PC-3 (cell line): Measurements from ENCODE around the gene MRPS34. TPM values are rescaled to one million over a fixed set of nuclear protein-coding genes. Genes with fewer than 3 reads are reported as not detected.

Source experiments
- ATAC-seq: fragments of 200-7000 bp; cut with Tn5 transposase; 2 replicates; pipeline ENCODE4 v1.9.1; 2020; ENCODE audit warnings: mild to moderate bottlenecking, moderate library complexity
- BruUV-seq: library from RNA; stranded (reverse); fragments of 400-500 nt; replicated peaks from 2 replicates; lab custom pipeline; 2021; lab: Mats Ljungman, UMichigan
- CTCF ChIA-PET: fragments of 300-600 bp; sonication (Branson Sonifier 250); formaldehyde crosslinking; loops from one replicate; lab custom pipeline; 2022; ENCODE audit warnings: antibody characterized with exemption; lab: Charles Lee
- POLR2A ChIA-PET: fragments of 300-600 bp; sonication (Branson Sonifier 250); formaldehyde crosslinking; loops from one replicate; lab custom pipeline; 2022; ENCODE audit warnings: antibody characterized with exemption; ENCODE audit not compliant: unreplicated experiment; lab: Charles Lee
- DNase-seq: peaks from one replicate; pipeline ENCODE4 v3.0.0-alpha.2; 2015
- H2AFZ ChIP-seq: fragments of 300-600 bp; sonication (generic); 2 replicates; pipeline ENCODE4 v1.6.0; 2016; ENCODE audit warnings: antibody characterized with exemption, low read length
- H3F3A ChIP-seq: fragments of 300-600 bp; sonication (generic); one replicate; pipeline ENCODE4 v1.6.0; 2017; ENCODE audit warnings: antibody characterized with exemption, low read length, control low read depth, mild to moderate bottlenecking; ENCODE audit not compliant: unreplicated experiment
- H3K27ac ChIP-seq: fragments of 300-600 bp; sonication (generic); 2 replicates; pipeline ENCODE4 v1.5.1; 2016; ENCODE audit warnings: mild to moderate bottlenecking, low read length
- H3K27me3 ChIP-seq: fragments of 300-600 bp; sonication (generic); 2 replicates; pipeline ENCODE4 v1.6.1; 2016; ENCODE audit warnings: low read length, mixed read lengths
- H3K36me3 ChIP-seq: fragments of 300-600 bp; sonication (generic); 2 replicates; pipeline ENCODE4 v1.6.1; 2016; ENCODE audit warnings: low read depth, mixed run types, low read length, mixed read lengths
- H3K4me1 ChIP-seq: fragments of 300-600 bp; sonication (generic); 2 replicates; pipeline ENCODE4 v1.5.1; 2016; ENCODE audit warnings: low read length; ENCODE audit not compliant: insufficient read depth
- H3K4me2 ChIP-seq: fragments of 300-600 bp; sonication (generic); 2 replicates; pipeline ENCODE4 v1.6.0; 2016; ENCODE audit warnings: low read length
- H3K4me3 ChIP-seq: fragments of 300-600 bp; sonication (generic); 2 replicates; pipeline ENCODE4 v1.5.1; 2016; ENCODE audit warnings: mild to moderate bottlenecking, low read length, mixed read lengths
- H3K79me2 ChIP-seq: fragments of 300-600 bp; sonication (generic); 2 replicates; pipeline ENCODE4 v1.6.1; 2017; ENCODE audit warnings: low read length, mixed read lengths
- H3K9ac ChIP-seq: fragments of 300-600 bp; sonication (generic); 2 replicates; pipeline ENCODE4 v1.6.0; 2016; ENCODE audit warnings: mild to moderate bottlenecking, low read length
- H3K9me2 ChIP-seq: fragments of 300-600 bp; sonication (generic); replicated peaks from 2 replicates; pipeline ENCODE4 v1.6.1; 2016; ENCODE audit warnings: mixed run types, low read length, mixed read lengths
- H3K9me3 ChIP-seq: fragments of 300-600 bp; sonication (generic); 2 replicates; pipeline ENCODE4 v1.6.1; 2016; ENCODE audit warnings: low read length, mixed read lengths
- H4K20me1 ChIP-seq: fragments of 300-600 bp; sonication (generic); 2 replicates; pipeline ENCODE4 v1.6.1; 2016; ENCODE audit warnings: low read length, mixed read lengths
- CTCF ChIP-seq: fragments of 300-600 bp; sonication (generic); conservative IDR thresholded peaks from 2 replicates; pipeline ENCODE4 v1.5.1; 2017; ENCODE audit warnings: antibody characterized with exemption, low read depth, mild to moderate bottlenecking, low read length
- EZH2 ChIP-seq: fragments of 300-600 bp; sonication (generic); IDR thresholded peaks from one replicate; pipeline ENCODE4 v1.6.1; 2017; ENCODE audit warnings: antibody characterized with exemption, mild to moderate bottlenecking, low read length; ENCODE audit not compliant: unreplicated experiment
- EZH2phosphoT487 ChIP-seq: fragments of 300-600 bp; sonication (generic); IDR thresholded peaks from 2 replicates; pipeline ENCODE4 v1.6.1; 2018; ENCODE audit warnings: mild to moderate bottlenecking, antibody characterized with exemption, low read length, borderline replicate concordance
- intact Hi-C: fragments of 100-400 bp; cut with micrococcal nuclease; formaldehyde crosslinking; loops from 2 replicates; pipeline ENCODE4 v1.9.0; 2023
- total RNA-seq: library from RNA; depleted of rRNA; stranded (reverse); fragments of >200 nt; gene quantifications from 2 replicates; pipeline ENCODE4 v1.2.3, GENCODE V29; 2014

The MRPS34 gene
- total RNA-seq, 1 experiment from 2014 or later, result 248 TPM

- Histone ChIP-seq H3K4me3 (no peak overlapping the region), H3K9me2 (no peaks in the 10 kb centered on the region), H3F3A (no peaks in the 10 kb centered on the region), H3K27me3 (no peaks in the 10 kb centered on the region), H4K20me1 (no peaks in the 10 kb centered on the region), H3K36me3 (no peaks in the 10 kb centered on the region), H2AFZ (no peak overlapping the region), H3K4me2 (no peak overlapping the region), H3K27ac (no peak overlapping the region), H3K9ac (no peak overlapping the region), H3K9me3 (no peaks in the 10 kb centered on the region), H3K4me1 (no peaks in the 10 kb centered on the region), H3K79me2 (no peaks in the 10 kb centered on the region)
- intact Hi-C loops, result no loop called here
- TF ChIP-seq CTCF (no peak), EZH2phosphoT487 (no peak), EZH2 (no peak)
- BruUV-seq, result no TSS peak
- ATAC-seq (no peak), DNase-seq (no peak)
- ChIA-PET CTCF (no interaction called here), POLR2A (no interaction called here)
These were observed 9.9 kb downstream of the MRPS34 start for GRCh38 chr16:1762879-1763520.

- Histone ChIP-seq H3K9ac (no peak overlapping the region), H3K36me3 (no peaks in the 10 kb centered on the region), H3K27me3 (no peaks in the 10 kb centered on the region), H3K9me3 (no peaks in the 10 kb centered on the region), H4K20me1 (no peaks in the 10 kb centered on the region), H3K27ac (no peak overlapping the region), H3F3A (no peaks in the 10 kb centered on the region), H2AFZ (no peak overlapping the region), H3K4me2 (no peak overlapping the region), H3K9me2 (no peaks in the 10 kb centered on the region), H3K79me2 (no peaks in the 10 kb centered on the region), H3K4me3 (no peak overlapping the region), H3K4me1 (no peaks in the 10 kb centered on the region)
- intact Hi-C loops, result no loop called here
- no TSS peak for BruUV-seq
- no peak for DNase-seq
- no peak for ATAC-seq
- ChIA-PET CTCF (no interaction called here), POLR2A (no interaction called here)
- TF ChIP-seq EZH2phosphoT487, result no peak
- no peak for TF ChIP-seq EZH2
- no peak for TF ChIP-seq CTCF
These were observed 10.6 kb downstream of the MRPS34 start for GRCh38 chr16:1762196-1762878.

- H3K9me3 ChIP-seq, result no peaks in the 10 kb centered on the region
- no peak for TF ChIP-seq EZH2phosphoT487
- no peak for TF ChIP-seq CTCF
- TF ChIP-seq EZH2, result no peak
- no peaks in the 10 kb centered on the region for H3K27me3 ChIP-seq
- no peak overlapping the region for H3K4me2 ChIP-seq
- BruUV-seq, result no TSS peak
- no peak overlapping the region for H3K27ac ChIP-seq
- ChIA-PET CTCF (no interaction called here), POLR2A (no interaction called here)
- H3K79me2 ChIP-seq, result no peaks in the 10 kb centered on the region
- H3K9me2 ChIP-seq, result no peaks in the 10 kb centered on the region
- H2AFZ ChIP-seq, result no peak overlapping the region
- H4K20me1 ChIP-seq, result no peaks in the 10 kb centered on the region
- no peak overlapping the region for H3K4me3 ChIP-seq
- H3K36me3 ChIP-seq, result no peaks in the 10 kb centered on the region
- intact Hi-C loops, result no loop called here
- no peaks in the 10 kb centered on the region for H3K4me1 ChIP-seq
- no peak for DNase-seq
- no peak overlapping the region for H3K9ac ChIP-seq
- no peak for ATAC-seq
- H3F3A ChIP-seq, result no peaks in the 10 kb centered on the region
These were observed 11.2 kb downstream of the MRPS34 start for GRCh38 chr16:1761751-1762150.
